MCF 10A (cell line): ENCODE measurements around the gene OTUB2. TPM values are rescaled to one million over a fixed set of nuclear protein-coding genes. Genes with fewer than 3 reads are reported as not detected.

Experiments
- BruUV-seq: library from RNA; stranded (reverse); fragments of 400-500 nt; replicated peaks from 2 replicates; lab custom pipeline; 2021; lab: Mats Ljungman, UMichigan
- CTCF ChIA-PET: fragments of 300-600 bp; sonication (Branson Sonifier 250); formaldehyde crosslinking; extraction: SDS; loops from one replicate; lab custom pipeline; 2021; ENCODE audit warnings: antibody characterized with exemption, inconsistent platforms; lab: Yijun Ruan, JAX
- POLR2A ChIA-PET: fragments of 300-600, 350-650 bp; sonication (Branson Sonifier 250); formaldehyde crosslinking; extraction: SDS; loops from one replicate; lab custom pipeline; 2020; ENCODE audit warnings: antibody characterized with exemption, inconsistent platforms; lab: Yijun Ruan, JAX
- DNase-seq: peaks from one replicate; pipeline ENCODE4 v3.0.0-alpha.2; 2018; ENCODE audit not compliant: unreplicated experiment
- H3K27ac Mint-ChIP-seq: one replicate; pipeline ENCODE4 v1.8.0; 2022; ENCODE audit warnings: mild to moderate bottlenecking, low read depth, mixed read lengths; ENCODE audit not compliant: unreplicated experiment
- H3K27me3 Mint-ChIP-seq: one replicate; pipeline ENCODE4 v1.8.0; 2022; ENCODE audit warnings: mixed read lengths; ENCODE audit not compliant: insufficient read depth, unreplicated experiment
- H3K36me3 Mint-ChIP-seq: one replicate; pipeline ENCODE4 v1.8.0; 2022; ENCODE audit warnings: mild to moderate bottlenecking, moderate library complexity, mixed read lengths; ENCODE audit not compliant: insufficient read depth, unreplicated experiment
- H3K4me1 Mint-ChIP-seq: one replicate; pipeline ENCODE4 v1.8.0; 2022; ENCODE audit warnings: mixed read lengths; ENCODE audit not compliant: insufficient read depth, unreplicated experiment
- H3K4me3 Mint-ChIP-seq: one replicate; pipeline ENCODE4 v1.8.0; 2022; ENCODE audit warnings: mild to moderate bottlenecking, moderate library complexity, mixed read lengths; ENCODE audit not compliant: unreplicated experiment
- H3K9me3 Mint-ChIP-seq: one replicate; pipeline ENCODE4 v1.8.0; 2022; ENCODE audit warnings: mixed read lengths; ENCODE audit not compliant: unreplicated experiment
- CTCF ChIP-seq: fragments of 200-600 bp; IDR thresholded peaks from one replicate; pipeline ENCODE4 v1.8.0; 2022; ENCODE audit warnings: antibody characterized with exemption, mild to moderate bottlenecking; ENCODE audit not compliant: unreplicated experiment
- intact Hi-C: fragments of 100-400 bp; cut with micrococcal nuclease; formaldehyde crosslinking; loops from 2 replicates; pipeline ENCODE4 v1.14.1; 2022
- total RNA-seq: library from RNA; stranded (reverse); gene quantifications from 2 replicates; pipeline ENCODE4 v1.2.3, GENCODE V29; 2022

OTUB2 gene
- total RNA-seq, 1 experiment from 2014 or later = 1.2 TPM

DNA sequence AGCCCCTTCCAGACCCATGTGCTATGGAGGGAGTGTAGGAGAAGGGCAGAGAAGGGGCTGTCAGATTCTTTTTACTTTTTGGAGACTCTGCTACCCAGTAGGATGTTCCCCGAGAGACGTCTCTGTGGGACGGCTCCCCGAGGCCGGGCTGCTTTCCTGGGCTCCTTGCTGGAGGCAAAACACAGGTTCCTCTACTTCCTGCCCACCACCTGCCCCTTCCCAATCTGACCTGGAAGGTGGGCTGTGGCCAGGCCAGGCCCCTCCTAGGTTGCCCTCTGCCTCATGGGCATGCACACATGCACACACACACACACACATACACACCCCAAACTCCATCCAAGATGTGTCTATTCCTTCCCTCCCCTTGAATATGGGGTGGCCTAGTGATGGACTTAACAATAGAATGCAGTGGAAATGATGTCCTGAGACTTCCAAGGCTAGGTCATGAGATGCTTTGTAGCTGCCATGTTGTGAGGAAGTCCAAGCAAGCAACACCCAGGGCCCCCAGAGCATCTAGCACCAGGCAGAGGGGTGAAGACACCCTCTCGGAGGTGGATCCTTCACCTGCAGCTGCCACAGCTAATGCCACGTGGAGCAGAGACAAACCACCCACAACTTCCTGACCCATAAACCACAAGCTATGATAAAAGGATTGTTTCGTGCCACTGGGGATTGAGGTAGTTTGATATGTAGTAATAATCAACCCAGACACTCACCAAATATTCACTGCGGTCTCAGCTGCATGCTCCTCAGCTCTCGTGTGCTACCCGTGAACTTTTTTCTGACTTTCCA is 48.2 kb upstream of the OTUB2 start:
- CTCF ChIA-PET = interaction anchor here (0.6 to 0.9 kb wide), 3 partner anchors 25 to 458 kb away, joined by 3 read pairs; no protein-coding TSS in a partner anchor
- POLR2A ChIA-PET = no interaction called here
- no peaks in the 10 kb centered on the region for H3K9me3 Mint-ChIP-seq

GRCh38 chr14:93978735-93979134 is 47.4 kb upstream of the OTUB2 start:
- Mint-ChIP-seq H3K4me3 (no peak overlapping the region), H3K9me3 (no peaks in the 10 kb centered on the region), H3K27ac (no peak overlapping the region), H3K27me3 (peaks cover 23% of the 10 kb centered on the region), H3K4me1 (no peaks in the 10 kb centered on the region), H3K36me3 (no peaks in the 10 kb centered on the region)
- ChIA-PET POLR2A (no interaction called here), CTCF (interaction anchor here (0.6 kb wide), 2 partner anchors 24 to 459 kb away, joined by 3 read pairs; no protein-coding TSS in a partner anchor)
- BruUV-seq = no TSS peak
- no peak for TF ChIP-seq CTCF
- no peak for DNase-seq
- intact Hi-C loops = no loop called here

More for the DNA sequence above, 48.2 kb upstream of the OTUB2 start:
- no peak for DNase-seq
- Mint-ChIP-seq H3K4me1 (no peaks in the 10 kb centered on the region), H3K27ac (no peak overlapping the region), H3K4me3 (no peak overlapping the region), H3K27me3 (peaks cover 23% of the 10 kb centered on the region), H3K36me3 (no peaks in the 10 kb centered on the region)
- intact Hi-C loops = no loop called here
- no TSS peak for BruUV-seq
- no peak for TF ChIP-seq CTCF

- BruUV-seq = no TSS peak
- intact Hi-C loops = no loop called here
- Mint-ChIP-seq H3K27me3 (peaks cover 17% of the 10 kb centered on the region), H3K27ac (no peak overlapping the region), H3K4me1 (no peaks in the 10 kb centered on the region), H3K4me3 (no peak overlapping the region), H3K9me3 (no peaks in the 10 kb centered on the region), H3K36me3 (no peaks in the 10 kb centered on the region)
- peak; percentile 27 for DNase-seq
- ChIA-PET POLR2A (no interaction called here), CTCF (interaction anchor here (0.7 kb wide), 1 partner anchor 305 kb away, joined by 3 read pairs; no protein-coding TSS in a partner anchor)
- no peak for TF ChIP-seq CTCF
Measured at GRCh38 chr14:93980456-93981201, 45.5 kb upstream of the OTUB2 start.
